Activated CD4-positive, alpha-beta T cell treated with anti-CD3 and anti-CD28 coated beads for 36 hours (primary cell): Measurements from ENCODE around the gene NOP56. TPM values are rescaled to one million over a fixed set of nuclear protein-coding genes. Genes with fewer than 3 reads are reported as not detected.
"Not testable (repeated sequence)": the region's sequence is repeated elsewhere in the genome, so short reads cannot be mapped to it uniquely, and the experiment has no call there.

Source experiments
- ATAC-seq: fragments of 200-7000 bp; cut with Tn5 transposase; one replicate; pipeline ENCODE4 v1.10.0; 2021; ENCODE audit warnings: mild to moderate bottlenecking, moderate library complexity
- CTCF ChIA-PET: fragments of 350-600 bp; sonication (Branson Sonifier 250); formaldehyde crosslinking; loops from one replicate; lab custom pipeline; 2021; ENCODE audit warnings: antibody characterized with exemption; lab: Charles Lee
- POLR2A ChIA-PET: fragments of 350-600 bp; sonication (Branson Sonifier 250); formaldehyde crosslinking; loops from one replicate; lab custom pipeline; 2021; ENCODE audit warnings: antibody characterized with exemption, inconsistent platforms; lab: Charles Lee
- DNase-seq: peaks from one replicate; pipeline ENCODE4 v3.0.0-alpha.2; 2020
- H3K27ac Mint-ChIP-seq: one replicate; pipeline ENCODE4 v1.8.0; 2021; ENCODE audit warnings: mixed read lengths
- H3K27me3 Mint-ChIP-seq: one replicate; pipeline ENCODE4 v1.8.0; 2021; ENCODE audit warnings: mixed read lengths
- H3K36me3 Mint-ChIP-seq: one replicate; pipeline ENCODE4 v1.8.0; 2021; ENCODE audit warnings: low read depth, mixed read lengths
- H3K4me1 Mint-ChIP-seq: one replicate; pipeline ENCODE4 v1.8.0; 2021; ENCODE audit warnings: mixed read lengths
- H3K4me3 Mint-ChIP-seq: one replicate; pipeline ENCODE4 v1.8.0; 2021; ENCODE audit warnings: mild to moderate bottlenecking, moderate library complexity, mixed read lengths
- H3K9me3 Mint-ChIP-seq: one replicate; pipeline ENCODE4 v1.8.0; 2021; ENCODE audit warnings: low read depth, mixed read lengths
- intact Hi-C, 2 experiments: fragments of 100-400 bp; cut with DNase I in 1 of 2; cut with micrococcal nuclease in 1 of 2; formaldehyde crosslinking; loops; one replicate each; pipeline versions ENCODE4 v1.14.2 to v1.15.1; 2022 to 2024; cut with DNase I, micrococcal nuclease
- total RNA-seq, 2 experiments: library from RNA; stranded (reverse); gene quantifications; one replicate each; pipeline ENCODE4 v1.2.3, GENCODE V29; 2021

NOP56 gene
- total RNA-seq, 2 experiments from 2014 or later = 504 to 532 TPM

GRCh38 chr20:2694519-2694918 lies 42.1 kb downstream of the NOP56 start:
- POLR2A ChIA-PET = no interaction called here
- H3K27ac Mint-ChIP-seq = no peak overlapping the region
- H3K4me1 Mint-ChIP-seq = peaks cover 9% of the 10 kb centered on the region
- CTCF ChIA-PET = interaction anchor here (0.5 to 1.7 kb wide), 5 partner anchors 34 to 287 kb away, joined by 3 to 5 read pairs (median 3); no protein-coding TSS in a partner anchor
- no peak overlapping the region for H3K4me3 Mint-ChIP-seq
- intact Hi-C loops = no loop called here
- ATAC-seq (no peak), DNase-seq (no peak)
- H3K36me3 Mint-ChIP-seq = no peaks in the 10 kb centered on the region
- H3K9me3 Mint-ChIP-seq = no peaks in the 10 kb centered on the region
- peaks cover 44% of the 10 kb centered on the region for H3K27me3 Mint-ChIP-seq

- CTCF ChIA-PET = interaction anchor here (1.0 to 1.7 kb wide), 4 partner anchors 33 to 48 kb away, joined by 3 to 4 read pairs (median 4); no protein-coding TSS in a partner anchor
- DNase-seq = no peak
- Mint-ChIP-seq H3K4me1 (peaks cover 9% of the 10 kb centered on the region), H3K9me3 (no peaks in the 10 kb centered on the region), H3K27ac (no peak overlapping the region), H3K36me3 (no peaks in the 10 kb centered on the region), H3K27me3 (peaks cover 44% of the 10 kb centered on the region), H3K4me3 (no peak overlapping the region)
- no peak for ATAC-seq
- POLR2A ChIA-PET = no interaction called here
- intact Hi-C loops = no loop called here
Observed at GRCh38 chr20:2695206-2695983, 43.0 kb downstream of the NOP56 start.

DNA sequence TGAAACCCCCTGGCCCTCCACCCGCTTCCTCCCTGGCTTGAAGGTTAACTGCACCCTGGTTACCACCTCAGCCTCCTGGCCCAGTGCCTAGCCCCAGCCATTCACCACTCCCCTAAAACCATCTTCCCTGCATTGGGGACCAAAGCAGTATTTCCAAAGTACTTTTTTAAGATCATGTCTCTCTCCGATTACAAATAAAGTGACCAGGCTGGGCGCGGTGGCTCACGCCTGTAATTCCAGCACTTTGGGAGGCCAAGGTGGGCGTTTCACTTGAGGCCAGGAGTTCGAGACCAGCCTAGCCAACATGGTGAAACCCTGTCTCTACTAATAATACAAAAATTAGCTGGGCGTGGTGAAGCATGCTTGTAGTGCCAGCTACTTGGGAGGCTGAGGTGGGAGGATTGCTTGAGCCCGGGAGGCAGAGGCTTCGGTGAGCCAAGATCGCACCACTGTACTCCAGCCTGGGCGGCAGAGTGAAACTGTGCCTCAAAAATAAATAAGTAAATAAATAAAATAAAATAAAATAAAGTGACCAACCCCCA lies 43.6 kb downstream of the NOP56 start:
- DNase-seq, H3K27ac Mint-ChIP-seq, H3K36me3 Mint-ChIP-seq, intact Hi-C loops, H3K9me3 Mint-ChIP-seq, POLR2A ChIA-PET, H3K4me3 Mint-ChIP-seq, ATAC-seq, H3K4me1 Mint-ChIP-seq: not testable (repeated sequence)
- CTCF ChIA-PET = interaction anchor here (1.7 kb wide), 1 partner anchor 46 kb away, joined by 4 read pairs; no protein-coding TSS in a partner anchor
- peaks cover 43% of the 10 kb centered on the region for H3K27me3 Mint-ChIP-seq

- Mint-ChIP-seq H3K36me3 (no peaks in the 10 kb centered on the region), H3K27me3 (peaks cover 37% of the 10 kb centered on the region), H3K9me3 (no peaks in the 10 kb centered on the region), H3K27ac (no peak overlapping the region), H3K4me3 (no peak overlapping the region), H3K4me1 (peaks cover 6% of the 10 kb centered on the region)
- CTCF ChIA-PET = interaction anchor here (1.7 kb wide), 1 partner anchor 45 kb away, joined by 4 read pairs; no protein-coding TSS in a partner anchor
- POLR2A ChIA-PET = no interaction called here
- DNase-seq (no peak), ATAC-seq (no peak)
- intact Hi-C loops = no loop called here
Observed at GRCh38 chr20:2696646-2697045, 44.2 kb downstream of the NOP56 start.

GRCh38 chr20:2697768-2698167 lies 45.3 kb downstream of the NOP56 start:
- H3K4me1 Mint-ChIP-seq = no peaks in the 10 kb centered on the region
- H3K9me3 Mint-ChIP-seq = no peaks in the 10 kb centered on the region
- DNase-seq = no peak
- intact Hi-C loops = no loop called here
- CTCF ChIA-PET = interaction anchor here (0.9 kb wide), 1 partner anchor 303 kb away, joined by 4 read pairs; no protein-coding TSS in a partner anchor
- no peaks in the 10 kb centered on the region for H3K36me3 Mint-ChIP-seq
- no peak overlapping the region for H3K27ac Mint-ChIP-seq
- peaks cover 31% of the 10 kb centered on the region for H3K27me3 Mint-ChIP-seq
- H3K4me3 Mint-ChIP-seq = no peak overlapping the region
- no peak for ATAC-seq
- POLR2A ChIA-PET = no interaction called here

DNA sequence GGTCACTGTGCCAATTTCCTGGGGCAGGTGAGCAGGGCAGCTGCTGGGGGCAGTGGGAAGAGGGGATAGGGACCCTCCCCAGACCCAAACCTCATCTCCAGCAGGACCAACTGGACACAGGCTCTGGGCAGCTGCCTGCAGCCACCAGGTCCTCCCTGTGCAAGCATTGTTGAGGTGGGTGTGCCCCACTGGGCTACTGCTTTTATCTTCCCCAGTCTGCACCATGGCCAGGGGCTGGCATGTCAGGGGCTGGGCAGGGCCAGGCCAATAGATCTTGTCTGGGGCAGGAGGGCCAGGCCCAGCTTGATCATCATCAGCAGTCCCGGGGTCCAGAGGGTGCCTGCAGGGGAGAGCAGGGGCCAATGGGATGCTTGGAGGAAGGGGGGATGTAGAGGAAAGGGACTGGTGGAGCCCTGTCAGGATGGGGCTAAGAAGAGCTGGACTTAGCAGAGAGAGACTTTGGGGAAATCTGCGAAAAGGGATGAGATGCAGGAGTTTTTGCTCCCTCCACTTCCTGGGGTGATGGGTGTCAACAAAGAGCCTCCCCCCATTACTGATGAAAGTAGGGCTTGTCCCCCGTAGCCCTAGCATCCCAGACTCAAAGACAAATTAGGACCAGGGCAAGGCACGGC lies 45.9 kb downstream of the NOP56 start:
- H3K4me1 Mint-ChIP-seq = no peaks in the 10 kb centered on the region
- no peaks in the 10 kb centered on the region for H3K36me3 Mint-ChIP-seq
- ChIA-PET CTCF (interaction anchor here (0.7 to 0.9 kb wide), 2 partner anchors 30 to 303 kb away, joined by 3 to 4 read pairs; no protein-coding TSS in a partner anchor), POLR2A (no interaction called here)
- H3K9me3 Mint-ChIP-seq = no peaks in the 10 kb centered on the region
- H3K4me3 Mint-ChIP-seq = no peak overlapping the region
- ATAC-seq (no peak), DNase-seq (no peak)
- H3K27ac Mint-ChIP-seq = no peak overlapping the region
- intact Hi-C loops = no loop called here
- peaks cover 31% of the 10 kb centered on the region for H3K27me3 Mint-ChIP-seq

DNA sequence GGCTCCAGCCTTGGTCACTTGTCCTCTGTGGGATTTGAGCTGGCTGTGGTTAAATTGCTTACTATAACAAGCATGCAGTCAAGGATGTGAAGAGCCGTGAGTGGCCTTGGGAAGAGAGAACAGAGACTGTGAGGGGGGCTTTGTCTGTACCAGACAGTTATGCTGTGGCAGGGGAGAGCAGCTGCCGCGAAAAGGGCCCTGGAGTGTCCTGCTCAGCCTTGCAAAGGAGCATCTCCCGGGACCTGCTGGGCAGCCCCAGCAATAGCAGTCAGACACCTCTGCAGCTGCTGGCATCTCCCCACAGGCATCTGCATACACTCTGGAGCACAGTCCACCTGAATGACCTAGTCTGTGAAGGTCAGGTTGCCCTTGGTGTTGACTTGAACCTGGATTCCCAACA lies 46.5 kb downstream of the NOP56 start:
- no peaks in the 10 kb centered on the region for H3K36me3 Mint-ChIP-seq
- DNase-seq = no peak
- ChIA-PET POLR2A (no interaction called here), CTCF (interaction anchor here (0.7 kb wide), 1 partner anchor 29 kb away, joined by 3 read pairs; no protein-coding TSS in a partner anchor)
- H3K4me1 Mint-ChIP-seq = no peaks in the 10 kb centered on the region
- intact Hi-C loops = no loop called here
- H3K9me3 Mint-ChIP-seq = no peaks in the 10 kb centered on the region
- no peak overlapping the region for H3K4me3 Mint-ChIP-seq
- H3K27ac Mint-ChIP-seq = no peak overlapping the region
- ATAC-seq = no peak
- peaks cover 30% of the 10 kb centered on the region for H3K27me3 Mint-ChIP-seq

DNA sequence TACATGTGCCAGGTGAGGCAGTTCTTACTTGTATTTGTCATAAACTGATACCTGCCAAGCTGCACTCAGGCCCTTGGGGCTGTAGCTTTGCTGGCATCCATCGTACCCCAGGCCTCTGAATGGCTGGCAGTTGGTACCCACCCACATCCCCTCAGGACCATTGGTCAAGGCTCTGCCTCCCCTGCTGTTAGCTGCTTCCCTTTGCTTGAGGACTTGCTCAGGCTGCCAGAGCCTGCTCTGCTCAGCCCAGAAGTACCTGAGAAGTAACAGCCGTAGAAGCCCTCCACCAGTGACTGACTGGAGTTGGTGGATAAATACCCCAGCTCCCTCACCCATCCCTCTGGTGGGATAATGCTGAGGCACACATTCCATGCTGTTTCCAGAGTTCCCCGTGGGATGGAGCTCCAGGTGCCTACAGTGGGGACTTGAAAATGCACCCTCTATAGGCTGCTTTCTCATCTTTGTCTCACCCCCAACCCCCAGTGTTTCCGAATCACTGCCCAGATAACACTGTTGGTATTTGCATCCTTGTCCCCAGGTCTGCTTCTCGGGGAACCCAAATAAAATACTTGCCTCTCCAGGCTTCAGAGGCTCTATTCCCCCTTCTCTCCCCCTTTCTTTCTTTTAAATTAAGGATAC lies 47.5 kb downstream of the NOP56 start:
- intact Hi-C loops = no loop called here
- ChIA-PET CTCF (interaction anchor here (1.8 kb wide), 1 partner anchor 53 kb away, joined by 7 read pairs; no protein-coding TSS in a partner anchor), POLR2A (no interaction called here)
- H3K27me3 Mint-ChIP-seq = peaks cover 21% of the 10 kb centered on the region
- no peak overlapping the region for H3K4me3 Mint-ChIP-seq
- DNase-seq = no peak
- H3K36me3 Mint-ChIP-seq = no peaks in the 10 kb centered on the region
- H3K27ac Mint-ChIP-seq = no peak overlapping the region
- H3K4me1 Mint-ChIP-seq = no peaks in the 10 kb centered on the region
- H3K9me3 Mint-ChIP-seq = no peaks in the 10 kb centered on the region
- ATAC-seq = no peak

DNA sequence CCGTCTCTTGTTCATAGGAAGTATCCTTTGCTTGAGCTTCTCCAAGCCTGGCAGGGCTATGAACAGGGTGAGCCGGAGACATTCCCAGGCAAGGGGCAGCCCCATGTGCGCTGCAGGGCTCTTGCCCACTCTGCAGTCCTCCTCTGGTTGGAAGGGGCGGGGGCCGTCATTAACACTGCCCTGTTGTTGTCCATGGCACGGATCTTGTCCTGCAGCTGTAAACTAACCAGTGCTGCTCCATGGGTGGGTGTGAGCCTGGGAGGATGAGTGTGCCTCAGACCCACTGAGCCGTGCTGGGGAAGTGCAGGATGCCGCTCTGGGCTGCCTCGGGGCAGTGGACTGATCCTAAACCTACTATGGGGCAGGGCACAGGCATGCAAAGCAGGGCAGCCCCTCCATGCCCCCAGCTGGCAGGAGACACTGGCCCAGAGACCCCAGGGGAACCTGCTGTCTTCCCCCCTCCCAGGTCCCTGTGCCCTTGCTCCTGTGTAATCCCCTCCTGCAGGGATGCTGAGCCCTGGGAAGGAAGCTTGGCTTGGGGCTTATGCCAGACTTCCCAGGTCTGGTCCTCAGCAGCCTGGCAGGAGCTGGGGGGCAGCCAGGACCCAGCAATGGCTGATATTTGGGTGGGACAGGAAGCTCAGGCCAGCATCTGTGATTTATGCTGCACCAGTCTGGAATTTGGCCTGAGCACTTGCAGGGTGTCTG lies 48.6 kb downstream of the NOP56 start:
- DNase-seq (no peak), ATAC-seq (no peak)
- no peaks in the 10 kb centered on the region for H3K36me3 Mint-ChIP-seq
- H3K4me1 Mint-ChIP-seq = peaks cover under 1% of the 10 kb centered on the region
- CTCF ChIA-PET = interaction anchor here (1.8 kb wide), 1 partner anchor 52 kb away, joined by 7 read pairs; no protein-coding TSS in a partner anchor
- POLR2A ChIA-PET = no interaction called here
- H3K9me3 Mint-ChIP-seq = no peaks in the 10 kb centered on the region
- peaks cover 11% of the 10 kb centered on the region for H3K27me3 Mint-ChIP-seq
- intact Hi-C loops = no loop called here
- H3K27ac Mint-ChIP-seq = no peak overlapping the region
- H3K4me3 Mint-ChIP-seq = no peak overlapping the region

- H3K36me3 Mint-ChIP-seq = no peaks in the 10 kb centered on the region
- no peaks in the 10 kb centered on the region for H3K9me3 Mint-ChIP-seq
- POLR2A ChIA-PET = no interaction called here
- intact Hi-C loops = no loop called here
- peaks cover 12% of the 10 kb centered on the region for H3K27me3 Mint-ChIP-seq
- no peak for DNase-seq
- no peak overlapping the region for H3K4me3 Mint-ChIP-seq
- no peak for ATAC-seq
- CTCF ChIA-PET = no interaction called here
- no peak overlapping the region for H3K27ac Mint-ChIP-seq
- H3K4me1 Mint-ChIP-seq = peaks cover 4% of the 10 kb centered on the region
Observed at GRCh38 chr20:2701671-2702081, 49.2 kb downstream of the NOP56 start.
